Gastrocnemius medialis (tissue), 4 donors: ENCODE measurements around the gene SLC16A10. TPM values are rescaled to one million over a fixed set of nuclear protein-coding genes. Genes with fewer than 3 reads are reported as not detected.
A peak's percentile ranks its signal among the peaks of the same experiment; 100 is the strongest.

ENCODE experiments used
- ATAC-seq, 2 donors: fragments of 150-250 bp; one replicate each; pipeline ENCODE4 v1.9.1; 2016
- DNase-seq, 2 donors: peaks; one replicate each; pipeline ENCODE4 v3.0.0-alpha.2; 2019
- H3K27ac ChIP-seq, 4 donors: fragments of 200-600 bp; sonication (generic); 1 replicate in 1 of 4; 2 replicates in 3 of 4; pipeline ENCODE4 v1.5.1; 2016 to 2018; ENCODE audit warnings: mild to moderate bottlenecking in 2 of 4, moderate library complexity in 1 of 4
- H3K27me3 ChIP-seq, 3 donors: fragments of 200-600 bp; sonication (generic) in 2 of 3; 1 replicate in 1 of 3; 2 replicates in 2 of 3; pipeline versions ENCODE4 v1.5.1 to v1.6.0; 2016 to 2019; ENCODE audit warnings: mild to moderate bottlenecking in 1 of 3, moderate library complexity in 1 of 3
- H3K36me3 ChIP-seq, 2 donors: fragments of 200-600 bp; sonication (generic) in 1 of 2; one replicate each; pipeline ENCODE4 v1.5.1; 2017 to 2018
- H3K4me1 ChIP-seq, 2 donors: fragments of 200-600 bp; sonication (generic) in 1 of 2; one replicate each; pipeline ENCODE4 v1.5.1; 2016 to 2017; ENCODE audit warnings: mild to moderate bottlenecking in 2 of 2
- H3K4me3 ChIP-seq, 4 donors: fragments of 200-600 bp; sonication (generic) in 3 of 4; 1 replicate in 1 of 4; 2 replicates in 3 of 4; pipeline ENCODE4 v1.5.1; 2016 to 2019; ENCODE audit warnings: mild to moderate bottlenecking in 2 of 4
- H3K9me3 ChIP-seq, 3 donors: fragments of 200-600 bp; sonication (generic) in 2 of 3; 1 replicate in 1 of 3; 2 replicates in 2 of 3; pipeline ENCODE4 v1.5.1; 2016 to 2019
- POLR2A ChIP-seq, 2 donors: fragments of 450-650 bp; IDR thresholded peaks; one replicate each; pipeline ENCODE4 v1.6.1; 2017; ENCODE audit warnings: antibody characterized with exemption in 2 of 2, mild to moderate bottlenecking in 2 of 2, moderate library complexity in 2 of 2
- in situ Hi-C, 4 donors: fragments of 200-750 bp; cut with MboI; loops; one replicate each; pipeline versions ENCODE4 v1.15.0 to v1.8.0; 2017; ENCODE audit warnings: low sequenced_read_pairs in 4 of 4
- intact Hi-C: fragments of 100-400 bp; cut with DNase I; formaldehyde crosslinking; loops from one replicate; pipeline ENCODE4 v1.15.1; 2023; ENCODE audit warnings: low total_unique reads
- total RNA-seq, 4 donors: library from RNA; depleted of rRNA; stranded (reverse); fragments of >200 nt; gene quantifications; one replicate each; pipeline versions ENCODE4 v1.1.0 to v1.2.3, GENCODE V29; 2016
- TF ChIP-seq, protein P1 (sequence below), 5 experiments: fragments of 450-650 bp in 3 of 5; fragments of 200-600 bp in 2 of 5; sonication (generic) in 2 of 5; IDR thresholded peaks in 4 of 5; conservative IDR thresholded peaks in 1 of 5; 1 replicate in 4 of 5; 2 replicates in 1 of 5; pipeline ENCODE4 v1.5.1; 2016 to 2019; ENCODE audit warnings: antibody characterized with exemption in 5 of 5, mild to moderate bottlenecking in 3 of 5, moderate library complexity in 3 of 5

SLC16A10 gene
- total RNA-seq, 4 donors from 2014 or later = 81.5 to 167 (median 144) TPM

DNA sequence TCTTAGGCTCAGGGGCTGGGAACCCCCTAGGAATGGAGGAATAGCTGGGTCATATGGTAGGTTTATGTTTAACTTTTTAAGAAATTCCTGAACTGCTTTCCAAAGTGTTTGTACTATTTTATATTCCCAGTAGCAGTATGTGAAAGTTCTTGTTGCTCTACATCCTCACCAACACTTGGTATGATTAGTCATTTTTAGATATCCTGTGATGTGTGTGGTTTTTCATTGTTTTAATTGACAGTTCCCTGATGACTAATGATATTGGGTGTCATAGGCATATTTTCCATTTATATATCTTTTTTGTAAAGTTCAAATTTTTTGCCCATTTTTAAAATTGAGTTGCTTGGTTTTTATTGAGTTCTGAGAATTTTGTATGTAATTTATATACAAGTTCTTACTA, 72.3 kb downstream of the SLC16A10 start:
- H3K27ac ChIP-seq = no peak overlapping the region
- H3K9me3 ChIP-seq = no peaks in the 10 kb centered on the region
- DNase-seq (no peak), ATAC-seq (no peak)
- no peaks in the 10 kb centered on the region for H3K36me3 ChIP-seq
- intact Hi-C loops (no loop called here), in situ Hi-C loops (no loop called here)
- H3K27me3 ChIP-seq = no peaks in the 10 kb centered on the region
- no peak overlapping the region for H3K4me3 ChIP-seq
- no peak for TF ChIP-seq POLR2A (IDR thresholded peaks at IDR 0.05)
- TF ChIP-seq, protein P1, sequence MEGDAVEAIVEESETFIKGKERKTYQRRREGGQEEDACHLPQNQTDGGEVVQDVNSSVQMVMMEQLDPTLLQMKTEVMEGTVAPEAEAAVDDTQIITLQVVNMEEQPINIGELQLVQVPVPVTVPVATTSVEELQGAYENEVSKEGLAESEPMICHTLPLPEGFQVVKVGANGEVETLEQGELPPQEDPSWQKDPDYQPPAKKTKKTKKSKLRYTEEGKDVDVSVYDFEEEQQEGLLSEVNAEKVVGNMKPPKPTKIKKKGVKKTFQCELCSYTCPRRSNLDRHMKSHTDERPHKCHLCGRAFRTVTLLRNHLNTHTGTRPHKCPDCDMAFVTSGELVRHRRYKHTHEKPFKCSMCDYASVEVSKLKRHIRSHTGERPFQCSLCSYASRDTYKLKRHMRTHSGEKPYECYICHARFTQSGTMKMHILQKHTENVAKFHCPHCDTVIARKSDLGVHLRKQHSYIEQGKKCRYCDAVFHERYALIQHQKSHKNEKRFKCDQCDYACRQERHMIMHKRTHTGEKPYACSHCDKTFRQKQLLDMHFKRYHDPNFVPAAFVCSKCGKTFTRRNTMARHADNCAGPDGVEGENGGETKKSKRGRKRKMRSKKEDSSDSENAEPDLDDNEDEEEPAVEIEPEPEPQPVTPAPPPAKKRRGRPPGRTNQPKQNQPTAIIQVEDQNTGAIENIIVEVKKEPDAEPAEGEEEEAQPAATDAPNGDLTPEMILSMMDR (IDR thresholded peaks at IDR 0.05 in 4 of 5, conservative IDR thresholded peaks at IDR 0.05 in 1 of 5) = no peak
- H3K4me1 ChIP-seq = peaks cover 0 to 2% of the 10 kb centered on the region in 2 donors

DNA sequence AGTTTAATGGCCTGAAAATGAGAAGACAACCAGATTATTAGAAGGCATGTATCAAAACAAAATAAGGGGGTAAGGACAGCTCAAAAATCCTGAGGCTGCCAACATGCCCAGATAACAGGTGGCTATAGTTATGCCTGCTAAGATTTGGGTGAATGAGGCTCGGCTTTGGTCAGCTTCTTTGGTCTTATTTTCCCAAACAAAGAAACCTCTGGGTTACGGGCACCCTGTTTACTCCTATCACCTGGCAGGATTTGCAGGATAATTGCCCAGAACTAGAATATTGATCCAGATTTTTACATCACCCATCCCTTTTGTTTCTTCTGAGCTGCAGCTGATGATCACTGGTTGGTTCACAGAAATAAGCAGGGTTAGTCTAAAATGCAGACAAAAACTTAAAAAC, 74.3 kb downstream of the SLC16A10 start:
- intact Hi-C loops (no loop called here), in situ Hi-C loops (no loop called here)
- H3K36me3 ChIP-seq = no peaks in the 10 kb centered on the region
- H3K27me3 ChIP-seq = no peaks in the 10 kb centered on the region
- no peaks in the 10 kb centered on the region for H3K9me3 ChIP-seq
- ATAC-seq (no peak), DNase-seq (no peak)
- peaks cover 0 to 3% of the 10 kb centered on the region in 2 donors for H3K4me1 ChIP-seq
- no peak for TF ChIP-seq POLR2A (IDR thresholded peaks at IDR 0.05)
- TF ChIP-seq, protein P1 (IDR thresholded peaks at IDR 0.05 in 4 of 5, conservative IDR thresholded peaks at IDR 0.05 in 1 of 5) = no peak
- H3K27ac ChIP-seq = no peak overlapping the region
- no peak overlapping the region for H3K4me3 ChIP-seq

DNA sequence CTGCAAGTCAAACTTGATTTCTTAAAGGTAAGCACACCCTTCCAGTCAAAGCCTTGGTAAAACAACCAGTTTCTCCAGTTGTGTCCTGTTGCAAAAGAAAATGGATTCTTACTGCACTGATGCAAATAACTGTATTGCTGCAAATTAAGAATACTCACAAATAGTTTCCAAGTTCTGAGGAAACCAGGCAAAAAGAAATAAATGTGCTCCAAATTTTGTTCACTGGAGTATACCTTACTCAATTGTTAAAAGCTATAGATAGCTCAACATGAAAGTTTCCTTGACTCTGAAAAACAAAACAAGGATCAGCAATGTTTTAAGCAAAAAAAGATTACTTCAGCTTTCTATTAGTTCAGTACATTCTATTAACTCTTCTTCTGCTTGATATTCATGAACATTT, 75.2 kb downstream of the SLC16A10 start:
- ATAC-seq (no peak), DNase-seq (no peak)
- Histone ChIP-seq H3K36me3 (no peaks in the 10 kb centered on the region), H3K9me3 (no peaks in the 10 kb centered on the region), H3K4me1 (peaks cover 0 to 3% of the 10 kb centered on the region in 2 donors), H3K27me3 (no peaks in the 10 kb centered on the region), H3K4me3 (no peak overlapping the region), H3K27ac (no peak overlapping the region)
- no peak for TF ChIP-seq POLR2A (IDR thresholded peaks at IDR 0.05)
- TF ChIP-seq, protein P1 (IDR thresholded peaks at IDR 0.05 in 4 of 5, conservative IDR thresholded peaks at IDR 0.05 in 1 of 5) = no peak
- in situ Hi-C loops = no loop called here
- intact Hi-C loops = no loop called here

DNA sequence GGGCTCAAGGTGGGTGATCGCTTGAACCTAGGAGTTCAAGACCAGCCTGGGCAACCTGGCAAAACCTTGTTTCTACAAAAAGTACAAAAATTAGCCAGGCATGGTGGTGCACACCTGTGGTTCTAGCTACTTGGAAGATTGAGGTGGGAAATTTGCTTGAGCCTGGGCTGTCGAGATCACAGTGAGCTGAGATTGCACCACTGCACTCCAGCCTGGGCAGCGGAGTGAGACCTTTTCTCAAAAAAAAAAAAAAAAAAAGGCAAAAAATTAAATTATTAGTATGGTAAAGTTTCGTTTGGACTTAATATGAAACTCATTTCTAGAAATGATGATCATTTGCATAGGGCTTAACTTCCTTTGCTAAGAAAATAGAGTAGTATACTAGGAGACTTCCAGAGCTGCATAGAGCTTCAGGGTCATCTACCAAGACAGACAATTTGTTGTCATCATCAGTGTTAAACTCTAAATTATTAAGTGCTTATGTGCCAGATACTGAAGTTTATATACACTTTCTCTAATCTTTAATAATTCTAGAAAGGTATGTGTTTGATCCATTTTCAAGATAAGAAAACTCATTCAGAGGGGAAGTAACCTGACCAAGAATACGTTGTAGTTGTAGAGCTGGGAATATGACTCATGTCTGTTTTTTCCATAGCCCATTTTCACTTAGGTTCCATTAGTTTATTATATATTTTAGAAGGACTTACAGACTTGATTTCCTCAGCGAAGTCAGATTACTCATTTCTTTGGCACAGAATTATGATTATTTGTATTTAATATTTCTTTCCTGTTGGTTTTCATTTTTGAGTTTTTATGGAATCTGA, 84.5 kb downstream of the SLC16A10 start:
- DNase-seq (no peak), ATAC-seq (no peak)
- Histone ChIP-seq H3K27me3 (no peaks in the 10 kb centered on the region), H3K36me3 (peaks cover 0 to 4% of the 10 kb centered on the region in 2 donors), H3K9me3 (no peaks in the 10 kb centered on the region), H3K4me1 (peaks cover 13 to 20% of the 10 kb centered on the region in 2 donors), H3K27ac (peak overlapping the region; percentile 8 to 65 (median 18)), H3K4me3 (no peak overlapping the region)
- intact Hi-C loops = no loop called here
- in situ Hi-C loops = no loop called here
- TF ChIP-seq, protein P1 (IDR thresholded peaks at IDR 0.05 in 4 of 5, conservative IDR thresholded peaks at IDR 0.05 in 1 of 5) = no peak
- TF ChIP-seq POLR2A (IDR thresholded peaks at IDR 0.05) = no peak
